DND-41 (cell line): Measurements from ENCODE around the gene TJP2.

ENCODE experiments used
- ATAC-seq: fragments of 200-7000 bp; cut with Tn5 transposase; 3 replicates; pipeline ENCODE4 v1.9.1; 2021; ENCODE audit warnings: low read depth; ENCODE audit not compliant: insufficient read depth
- DNase-seq: peaks from one replicate; pipeline ENCODE4 v3.0.0-alpha.2; 2020
- H2AFZ ChIP-seq: 2 replicates; pipeline ENCODE4 v1.6.0; 2012; ENCODE audit warnings: low read depth, low read length
- H3K27ac ChIP-seq: 2 replicates; pipeline ENCODE4 v1.5.1; 2012; ENCODE audit warnings: low read length, inconsistent platforms
- H3K27me3 ChIP-seq: fragments of 200-600 bp; sonication (generic); 2 replicates; pipeline ENCODE4 v1.6.0; 2012; ENCODE audit warnings: low read length, mild to moderate bottlenecking, inconsistent platforms; ENCODE audit not compliant: insufficient read depth, poor library complexity
- H3K36me3 ChIP-seq: 2 replicates; pipeline ENCODE4 v1.5.1; 2012; ENCODE audit warnings: low read length, inconsistent platforms; ENCODE audit not compliant: insufficient read depth
- H3K4me1 ChIP-seq: 2 replicates; pipeline ENCODE4 v1.5.1; 2012; ENCODE audit warnings: mild to moderate bottlenecking, low read length; ENCODE audit not compliant: insufficient read depth
- H3K4me2 ChIP-seq: 2 replicates; pipeline ENCODE4 v1.6.0; 2012; ENCODE audit warnings: mild to moderate bottlenecking, moderate library complexity, low read length, inconsistent platforms; ENCODE audit not compliant: insufficient read depth
- H3K4me3 ChIP-seq, 2 experiments: fragments of 200-600 bp in 1 of 2; shearing (Covaris generic) in 1 of 2; 2 replicates each; pipeline ENCODE4 v1.5.1; 2012 to 2016; ENCODE audit warnings: inconsistent platforms in 2 of 2, low read length in 2 of 2, mild to moderate bottlenecking in 2 of 2, low read depth in 1 of 2, moderate library complexity in 1 of 2
- H3K79me2 ChIP-seq: 2 replicates; pipeline ENCODE4 v1.6.0; 2012; ENCODE audit warnings: low read length, inconsistent platforms; ENCODE audit not compliant: insufficient read depth
- H3K9ac ChIP-seq: 2 replicates; pipeline ENCODE4 v1.6.0; 2012; ENCODE audit warnings: low read depth, mild to moderate bottlenecking, inconsistent platforms, low read length, moderate library complexity
- H3K9me3 ChIP-seq: 2 replicates; pipeline ENCODE4 v1.5.1; 2012; ENCODE audit warnings: low read length, moderate library complexity, mild to moderate bottlenecking, inconsistent platforms; ENCODE audit not compliant: insufficient read depth, severe bottlenecking
- H4K20me1 ChIP-seq: 2 replicates; pipeline ENCODE4 v1.6.0; 2012; ENCODE audit warnings: low read length; ENCODE audit not compliant: insufficient read depth
- CTCF ChIP-seq: IDR thresholded peaks from 2 replicates; pipeline ENCODE4 v1.5.1; 2012; ENCODE audit warnings: borderline replicate concordance, low read length, moderate library complexity, mild to moderate bottlenecking; ENCODE audit not compliant: poor library complexity, severe bottlenecking; ENCODE audit errors: extremely low read depth
- EZH2 ChIP-seq: IDR thresholded peaks from 3 replicates; pipeline ENCODE4 v1.6.1; 2012; ENCODE audit warnings: borderline replicate concordance, low read depth, mild to moderate bottlenecking, moderate library complexity, low read length, inconsistent platforms; ENCODE audit not compliant: severe bottlenecking

The TJP2 gene

GRCh38 chr9:69221036-69221435 lies 47.0 kb downstream of the TJP2 start:
- Histone ChIP-seq H2AFZ (no peak overlapping the region), H3K4me1 (no peaks in the 10 kb centered on the region), H4K20me1 (no peaks in the 10 kb centered on the region), H3K9ac (no peak overlapping the region), H3K27ac (no peak overlapping the region), H3K36me3 (no peaks in the 10 kb centered on the region; the same call in none of the 2 replicates), H3K4me3 (no peak overlapping the region), H3K79me2 (no peaks in the 10 kb centered on the region), H3K9me3 (no peaks in the 10 kb centered on the region), H3K4me2 (no peak overlapping the region), H3K27me3 (no peaks in the 10 kb centered on the region)
- ATAC-seq (no peak), DNase-seq (no peak)
- TF ChIP-seq CTCF (no peak), EZH2 (no peak)

GRCh38 chr9:69222970-69223369 lies 48.9 kb downstream of the TJP2 start:
- H4K20me1 ChIP-seq = no peaks in the 10 kb centered on the region
- no peaks in the 10 kb centered on the region for H3K27me3 ChIP-seq
- no peak overlapping the region for H2AFZ ChIP-seq
- no peak overlapping the region for H3K4me2 ChIP-seq
- TF ChIP-seq CTCF (no peak), EZH2 (no peak)
- H3K36me3 ChIP-seq = peaks cover 2% of the 10 kb centered on the region
- no peaks in the 10 kb centered on the region for H3K79me2 ChIP-seq
- no peak overlapping the region for H3K4me3 ChIP-seq
- H3K9ac ChIP-seq = no peak overlapping the region
- H3K9me3 ChIP-seq = no peaks in the 10 kb centered on the region
- no peak for ATAC-seq
- no peak for DNase-seq
- no peaks in the 10 kb centered on the region for H3K4me1 ChIP-seq
- no peak overlapping the region for H3K27ac ChIP-seq

DNA sequence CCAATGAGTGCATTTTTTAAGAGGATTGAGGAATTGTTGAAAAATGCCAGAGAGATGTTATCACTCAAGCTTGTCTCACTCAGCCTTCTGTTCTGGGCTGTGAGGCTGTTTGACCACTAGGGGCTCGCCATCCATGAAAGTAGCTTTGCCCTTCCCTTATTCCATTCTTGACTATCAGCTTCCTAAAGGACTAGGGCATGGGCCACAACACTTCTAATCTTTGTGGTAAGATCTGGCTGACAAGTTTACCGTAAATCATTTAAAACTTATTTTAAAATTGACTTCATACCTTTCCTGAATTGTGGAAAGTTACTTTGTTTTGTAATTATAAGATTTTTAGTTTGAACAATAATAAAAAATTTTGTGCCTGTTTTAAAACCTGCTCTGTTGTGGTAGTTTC lies 49.5 kb downstream of the TJP2 start:
- no peaks in the 10 kb centered on the region for H4K20me1 ChIP-seq
- H2AFZ ChIP-seq = no peak overlapping the region
- no peak overlapping the region for H3K4me2 ChIP-seq
- no peak overlapping the region for H3K9ac ChIP-seq
- H3K27ac ChIP-seq = no peak overlapping the region
- no peaks in the 10 kb centered on the region for H3K79me2 ChIP-seq
- DNase-seq (peak; percentile 4), ATAC-seq (no peak)
- peaks cover 5% of the 10 kb centered on the region for H3K36me3 ChIP-seq
- no peak overlapping the region for H3K4me3 ChIP-seq
- no peaks in the 10 kb centered on the region for H3K27me3 ChIP-seq
- no peak for TF ChIP-seq EZH2
- TF ChIP-seq CTCF = peak; percentile 52
- no peaks in the 10 kb centered on the region for H3K9me3 ChIP-seq
- H3K4me1 ChIP-seq = no peaks in the 10 kb centered on the region

DNA sequence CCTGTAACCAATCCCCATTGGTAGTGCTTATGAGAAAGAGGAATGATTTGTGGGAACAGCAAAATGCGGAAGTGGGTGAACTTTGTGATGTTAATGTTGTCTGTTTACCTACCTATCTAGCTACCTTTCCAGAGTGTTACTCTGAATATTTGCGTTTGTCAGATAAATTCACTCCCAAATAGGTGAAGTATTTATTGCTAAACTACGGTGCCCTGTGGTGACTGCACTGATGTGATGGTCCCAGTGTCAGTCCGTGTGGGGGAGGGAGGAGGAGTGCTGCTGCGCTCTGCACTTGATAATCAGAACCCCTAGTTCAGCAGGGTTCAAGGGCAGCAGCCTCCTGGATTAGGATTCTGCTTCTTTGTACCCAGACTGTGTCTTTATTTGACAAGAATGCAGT lies 55.3 kb downstream of the TJP2 start:
- Histone ChIP-seq H3K27ac (no peak overlapping the region), H3K4me2 (no peak overlapping the region), H3K9ac (no peak overlapping the region), H3K36me3 (peaks cover 5% of the 10 kb centered on the region), H4K20me1 (no peaks in the 10 kb centered on the region), H3K9me3 (no peaks in the 10 kb centered on the region), H3K27me3 (no peaks in the 10 kb centered on the region), H2AFZ (no peak overlapping the region), H3K4me3 (no peak overlapping the region), H3K4me1 (no peaks in the 10 kb centered on the region), H3K79me2 (no peaks in the 10 kb centered on the region)
- no peak for ATAC-seq
- no peak for TF ChIP-seq CTCF
- TF ChIP-seq EZH2 = no peak
- DNase-seq = no peak
